Keratinocyte (primary cell): ENCODE measurements around the gene RPH3AL.

Source experiments
- EZH2 ChIP-seq: IDR thresholded peaks from one replicate; pipeline ENCODE4 v1.6.1; 2012; ENCODE audit warnings: inconsistent platforms, mild to moderate bottlenecking, low read length, moderate library complexity
- TF ChIP-seq, protein P1 (sequence below), 3 experiments: IDR thresholded peaks in 1 of 3; conservative IDR thresholded peaks in 1 of 3; optimal IDR thresholded peaks in 1 of 3; 2 replicates in 2 of 3; 3 replicates in 1 of 3; pipeline versions ENCODE3 to v1.5.1; 2011; ENCODE audit warnings: low read length in 3 of 3, mild to moderate bottlenecking in 3 of 3, moderate library complexity in 2 of 3, control low read depth in 1 of 3, inconsistent platforms in 1 of 3; ENCODE audit not compliant: insufficient read depth in 2 of 3; ENCODE audit errors: extremely low read depth in 1 of 3

DNA sequence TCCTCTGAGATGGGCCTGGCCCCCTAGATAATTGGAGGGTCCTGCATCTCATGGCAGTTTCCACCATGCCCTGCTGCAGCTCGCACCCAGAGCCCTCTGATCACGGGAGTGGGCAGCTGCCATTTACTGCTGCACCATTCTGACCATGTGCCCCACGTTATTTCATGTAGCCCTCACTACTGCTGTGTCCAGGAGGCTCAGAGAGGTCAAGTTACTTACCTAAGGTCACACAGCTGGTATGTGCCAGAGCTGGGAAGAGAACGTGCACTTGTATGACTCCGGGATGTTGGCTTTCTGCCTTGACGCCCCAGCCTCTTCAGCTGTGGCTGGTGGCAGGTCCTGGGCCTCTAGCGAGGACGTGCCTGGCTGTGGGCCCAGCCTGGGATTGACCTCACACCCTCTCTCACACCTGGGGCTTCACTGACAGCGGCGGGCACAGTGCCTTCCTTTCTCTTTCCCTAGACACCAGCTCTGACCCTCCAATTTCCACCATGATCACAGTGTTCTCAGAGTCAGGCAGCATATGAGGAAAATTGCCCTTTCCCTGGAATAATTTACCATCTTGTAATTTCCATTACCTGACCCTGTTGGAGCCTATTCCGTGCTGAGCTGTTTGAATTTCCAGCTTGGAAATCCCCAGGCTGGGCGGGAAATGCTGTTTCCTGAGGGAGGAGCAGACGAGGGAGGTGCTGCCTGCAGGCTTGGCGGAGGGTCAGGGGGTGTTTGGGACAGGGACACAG is 152.6 kb downstream of the RPH3AL start:
- TF ChIP-seq, protein P1, sequence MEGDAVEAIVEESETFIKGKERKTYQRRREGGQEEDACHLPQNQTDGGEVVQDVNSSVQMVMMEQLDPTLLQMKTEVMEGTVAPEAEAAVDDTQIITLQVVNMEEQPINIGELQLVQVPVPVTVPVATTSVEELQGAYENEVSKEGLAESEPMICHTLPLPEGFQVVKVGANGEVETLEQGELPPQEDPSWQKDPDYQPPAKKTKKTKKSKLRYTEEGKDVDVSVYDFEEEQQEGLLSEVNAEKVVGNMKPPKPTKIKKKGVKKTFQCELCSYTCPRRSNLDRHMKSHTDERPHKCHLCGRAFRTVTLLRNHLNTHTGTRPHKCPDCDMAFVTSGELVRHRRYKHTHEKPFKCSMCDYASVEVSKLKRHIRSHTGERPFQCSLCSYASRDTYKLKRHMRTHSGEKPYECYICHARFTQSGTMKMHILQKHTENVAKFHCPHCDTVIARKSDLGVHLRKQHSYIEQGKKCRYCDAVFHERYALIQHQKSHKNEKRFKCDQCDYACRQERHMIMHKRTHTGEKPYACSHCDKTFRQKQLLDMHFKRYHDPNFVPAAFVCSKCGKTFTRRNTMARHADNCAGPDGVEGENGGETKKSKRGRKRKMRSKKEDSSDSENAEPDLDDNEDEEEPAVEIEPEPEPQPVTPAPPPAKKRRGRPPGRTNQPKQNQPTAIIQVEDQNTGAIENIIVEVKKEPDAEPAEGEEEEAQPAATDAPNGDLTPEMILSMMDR (optimal IDR thresholded peaks at IDR 0.05 in 1 of 3, IDR thresholded peaks at IDR 0.05 in 1 of 3, conservative IDR thresholded peaks at IDR 0.05 in 1 of 3; ENCODE audit: extremely low read depth in 1 of 3, insufficient read depth in 2 of 3, low read length in 3 of 3) = no peak
- no peak for TF ChIP-seq EZH2
